SK-N-MC (cell line): ENCODE data around the gene LRMDA.

Experiments used
- EZH2 ChIP-seq: fragments of 200-600 bp; sonication (generic); IDR thresholded peaks from one replicate; pipeline ENCODE4 v1.6.1; 2017; ENCODE audit warnings: antibody characterized with exemption
- FOXP2 ChIP-seq: optimal IDR thresholded peaks from 2 replicates; pipeline ENCODE3; 2011; ENCODE audit warnings: mild to moderate bottlenecking, moderate library complexity; ENCODE audit not compliant: insufficient read depth; ENCODE audit errors: extremely low read length, control extremely low read depth
- POLR2AphosphoS5 ChIP-seq: IDR thresholded peaks from 2 replicates; pipeline ENCODE4 v1.6.1; 2012; ENCODE audit warnings: mild to moderate bottlenecking, low read depth, low read length, borderline replicate concordance

GRCh38 chr10:75753621-75754020 lies 322.2 kb downstream of the LRMDA start:
- TF ChIP-seq EZH2 (no peak), POLR2AphosphoS5 (no peak), FOXP2 (no peak)
